Natural killer cell (primary cell): ENCODE measurements around the gene PTGDR. TPM values are rescaled to one million over a fixed set of nuclear protein-coding genes. Genes with fewer than 3 reads are reported as not detected.

ENCODE experiments used
- ATAC-seq, 3 donors: fragments of 150-1000 bp in 2 of 3; fragments of 200-7000 bp in 1 of 3; cut with Tn5 transposase; 1 replicate in 1 of 3; 2 replicates in 2 of 3; pipeline ENCODE4 v1.10.0; 2021; ENCODE audit warnings: mild to moderate bottlenecking in 2 of 3, moderate library complexity in 2 of 3
- DNase-seq, 2 donors: peaks; one replicate each; pipeline versions ENCODE4 v3.0.0 to v3.0.0-alpha.2; 2013 to 2021; ENCODE audit warnings: mixed read lengths in 1 of 2
- H3K27ac ChIP-seq: one replicate; pipeline ENCODE4 v1.5.1; 2013; ENCODE audit warnings: mild to moderate bottlenecking, low read length
- H3K27me3 ChIP-seq: one replicate; pipeline ENCODE4 v1.6.1; 2013; ENCODE audit warnings: low read length; ENCODE audit not compliant: control insufficient read depth, insufficient read depth
- H3K36me3 ChIP-seq: one replicate; pipeline ENCODE4 v1.6.1; 2013; ENCODE audit warnings: low read length; ENCODE audit not compliant: control insufficient read depth, insufficient read depth
- H3K4me1 ChIP-seq: one replicate; pipeline ENCODE4 v1.6.1; 2013; ENCODE audit warnings: low read length; ENCODE audit not compliant: control insufficient read depth, insufficient read depth
- H3K4me3 ChIP-seq: one replicate; pipeline ENCODE4 v1.5.1; 2013; ENCODE audit warnings: low read length
- H3K9me3 ChIP-seq: one replicate; pipeline ENCODE4 v1.6.1; 2013; ENCODE audit warnings: low read length; ENCODE audit not compliant: control insufficient read depth, insufficient read depth
- H3K27ac Mint-ChIP-seq, 2 donors: one replicate each; pipeline ENCODE4 v1.8.0; 2022; ENCODE audit warnings: mild to moderate bottlenecking in 2 of 2, mixed read lengths in 2 of 2, moderate library complexity in 1 of 2
- H3K27me3 Mint-ChIP-seq, 2 donors: one replicate each; pipeline ENCODE4 v1.8.0; 2022; ENCODE audit warnings: low read depth in 2 of 2, mixed read lengths in 2 of 2
- H3K36me3 Mint-ChIP-seq: one replicate; pipeline ENCODE4 v1.8.0; 2022; ENCODE audit warnings: mixed read lengths
- H3K4me1 Mint-ChIP-seq, 2 donors: one replicate each; pipeline ENCODE4 v1.8.0; 2022; ENCODE audit warnings: mixed read lengths in 2 of 2
- H3K4me3 Mint-ChIP-seq: one replicate; pipeline ENCODE4 v1.8.0; 2022; ENCODE audit warnings: mild to moderate bottlenecking, moderate library complexity, mixed read lengths
- H3K9me3 Mint-ChIP-seq, 2 donors: one replicate each; pipeline ENCODE4 v1.8.0; 2022; ENCODE audit warnings: mixed read lengths in 2 of 2
- WGBS: methylation state at CpG from one replicate; pipeline ENCODE4 v1.1.7; 2013; ENCODE audit warnings: missing lambda C conversion rate; ENCODE audit not compliant: insufficient coverage; 5-methylcytosine and 5-hydroxymethylcytosine counted together
- intact Hi-C: fragments of 100-400 bp; cut with micrococcal nuclease; formaldehyde crosslinking; loops from one replicate; pipeline ENCODE4 v1.14.2; 2022
- total RNA-seq, 4 donors: library from RNA; stranded (reverse); fragments of 120-200 nt in 1 of 4; gene quantifications; one replicate each; pipeline versions ENCODE4 v1.2.3 to v1.2.4, GENCODE V29; 2013 to 2022
- TF ChIP-seq, protein P1 (sequence below): fragments of 200-600 bp; IDR thresholded peaks from one replicate; pipeline ENCODE4 v1.8.0; 2022; ENCODE audit warnings: antibody characterized with exemption

PTGDR gene
- total RNA-seq, 3 donors from 2014 or later (not counting 1 experiment from before 2014, with no cell fraction given): 106 to 140 (median 112) TPM

DNA sequence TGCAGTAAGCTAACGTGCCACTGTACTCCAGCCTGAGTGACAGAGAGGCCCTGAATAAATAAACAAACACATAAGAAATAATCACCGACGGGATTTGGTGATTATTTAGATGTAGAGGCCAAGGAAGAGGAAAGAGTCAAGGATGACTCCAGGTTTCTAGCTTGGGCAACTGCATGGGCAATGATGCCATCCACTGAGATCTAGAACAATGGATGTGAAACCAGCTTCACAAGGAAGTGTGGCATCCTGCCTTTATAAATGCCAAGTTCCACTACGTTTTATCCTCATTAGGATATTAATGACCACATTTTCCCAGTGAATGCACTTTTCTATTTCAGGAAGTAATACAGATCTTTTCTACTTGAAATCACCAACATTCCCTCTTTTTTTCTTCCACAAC lies 35.7 kb downstream of the PTGDR start:
- intact Hi-C loops: no loop called here
- Histone ChIP-seq H3K4me1 (peaks cover 6% of the 10 kb centered on the region), H3K36me3 (peaks cover 3% of the 10 kb centered on the region), H3K9me3 (no peaks in the 10 kb centered on the region), H3K4me3 (no peak overlapping the region), H3K27ac (no peak overlapping the region), H3K27me3 (no peaks in the 10 kb centered on the region)
- H3K36me3 Mint-ChIP-seq: no peaks in the 10 kb centered on the region
- no peak overlapping the region for H3K4me3 Mint-ChIP-seq
- no peaks in the 10 kb centered on the region for H3K9me3 Mint-ChIP-seq
- no peak for ATAC-seq
- H3K27ac Mint-ChIP-seq: peak overlapping the region; percentile 71 to 82
- H3K4me1 Mint-ChIP-seq: peaks cover 64 to 69% of the 10 kb centered on the region in 2 donors
- TF ChIP-seq, protein P1, sequence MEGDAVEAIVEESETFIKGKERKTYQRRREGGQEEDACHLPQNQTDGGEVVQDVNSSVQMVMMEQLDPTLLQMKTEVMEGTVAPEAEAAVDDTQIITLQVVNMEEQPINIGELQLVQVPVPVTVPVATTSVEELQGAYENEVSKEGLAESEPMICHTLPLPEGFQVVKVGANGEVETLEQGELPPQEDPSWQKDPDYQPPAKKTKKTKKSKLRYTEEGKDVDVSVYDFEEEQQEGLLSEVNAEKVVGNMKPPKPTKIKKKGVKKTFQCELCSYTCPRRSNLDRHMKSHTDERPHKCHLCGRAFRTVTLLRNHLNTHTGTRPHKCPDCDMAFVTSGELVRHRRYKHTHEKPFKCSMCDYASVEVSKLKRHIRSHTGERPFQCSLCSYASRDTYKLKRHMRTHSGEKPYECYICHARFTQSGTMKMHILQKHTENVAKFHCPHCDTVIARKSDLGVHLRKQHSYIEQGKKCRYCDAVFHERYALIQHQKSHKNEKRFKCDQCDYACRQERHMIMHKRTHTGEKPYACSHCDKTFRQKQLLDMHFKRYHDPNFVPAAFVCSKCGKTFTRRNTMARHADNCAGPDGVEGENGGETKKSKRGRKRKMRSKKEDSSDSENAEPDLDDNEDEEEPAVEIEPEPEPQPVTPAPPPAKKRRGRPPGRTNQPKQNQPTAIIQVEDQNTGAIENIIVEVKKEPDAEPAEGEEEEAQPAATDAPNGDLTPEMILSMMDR: no peak
- WGBS: 85% methylated on average over 4 of the region's 4 CpGs
- DNase-seq: no peak
- H3K27me3 Mint-ChIP-seq: no peaks in the 10 kb centered on the region

DNA sequence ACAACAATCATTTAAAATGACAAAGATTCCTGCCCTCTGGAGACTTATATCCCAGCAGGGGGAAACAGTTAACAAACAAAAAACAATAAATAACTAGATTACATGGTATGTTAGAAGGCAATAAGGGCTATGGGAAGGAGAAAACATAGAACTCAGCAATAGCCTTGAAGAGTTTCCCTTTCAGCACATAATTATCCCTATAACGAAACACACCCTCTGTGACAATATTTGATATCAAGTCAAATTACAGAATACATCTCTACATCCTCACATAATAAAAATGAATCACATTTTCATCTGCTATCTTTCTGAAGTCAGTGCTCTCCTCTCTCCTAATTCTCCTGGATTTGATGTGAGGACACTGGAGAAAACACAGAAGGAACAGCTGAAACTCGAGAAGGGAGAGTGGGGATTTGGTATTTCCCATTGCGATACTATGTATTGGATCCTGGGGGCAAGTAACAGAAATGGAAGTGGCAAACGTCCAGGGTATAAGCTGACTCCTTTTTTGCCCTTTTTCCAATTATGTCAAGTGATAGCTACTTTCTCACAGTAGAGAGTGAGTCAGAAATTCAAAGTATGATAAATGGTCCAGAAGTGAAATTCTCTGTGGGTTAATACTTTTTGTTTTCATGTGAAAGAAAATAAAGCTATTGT lies 36.9 kb downstream of the PTGDR start:
- Histone ChIP-seq H3K36me3 (peaks cover 3% of the 10 kb centered on the region), H3K9me3 (no peaks in the 10 kb centered on the region), H3K4me1 (peaks cover 3% of the 10 kb centered on the region), H3K27me3 (no peaks in the 10 kb centered on the region), H3K4me3 (no peak overlapping the region), H3K27ac (no peak overlapping the region)
- WGBS: 92% methylated on average over 4 of the region's 4 CpGs
- H3K36me3 Mint-ChIP-seq: no peaks in the 10 kb centered on the region
- H3K27me3 Mint-ChIP-seq: no peaks in the 10 kb centered on the region
- ATAC-seq (no peak), DNase-seq (no peak)
- TF ChIP-seq, protein P1: no peak
- peak overlapping the region; percentile 19 to 71 for H3K27ac Mint-ChIP-seq
- no peak overlapping the region for H3K4me3 Mint-ChIP-seq
- intact Hi-C loops: no loop called here
- H3K4me1 Mint-ChIP-seq: peaks cover 70 to 73% of the 10 kb centered on the region in 2 donors
- no peaks in the 10 kb centered on the region for H3K9me3 Mint-ChIP-seq

DNA sequence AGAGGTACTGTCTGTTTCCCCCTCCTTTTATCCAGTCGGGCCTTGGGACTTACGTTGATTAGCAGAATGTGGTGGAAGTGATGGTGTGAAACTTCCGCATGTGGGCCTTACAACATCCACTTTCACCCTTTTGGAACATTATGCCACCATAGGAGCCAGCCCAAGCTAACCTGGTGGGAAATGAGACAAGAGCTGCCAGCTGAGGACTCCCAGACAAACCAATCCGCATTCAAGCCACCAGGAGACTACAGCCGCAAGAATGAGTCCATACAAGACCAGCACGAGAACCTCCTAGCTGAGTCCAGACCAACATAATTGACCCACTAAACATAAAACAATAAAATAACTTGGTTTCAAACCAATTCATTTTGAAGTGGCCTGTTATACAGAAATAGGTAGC lies 37.5 kb downstream of the PTGDR start:
- Mint-ChIP-seq H3K36me3 (no peaks in the 10 kb centered on the region), H3K4me1 (peaks cover 74 to 76% of the 10 kb centered on the region in 2 donors), H3K27me3 (no peaks in the 10 kb centered on the region), H3K9me3 (no peaks in the 10 kb centered on the region), H3K4me3 (no peak overlapping the region), H3K27ac (peak overlapping the region; percentile 19 to 71)
- DNase-seq (no peak), ATAC-seq (no peak)
- intact Hi-C loops: no loop called here
- Histone ChIP-seq H3K4me3 (no peak overlapping the region), H3K27me3 (no peaks in the 10 kb centered on the region), H3K4me1 (peaks cover 9% of the 10 kb centered on the region), H3K9me3 (no peaks in the 10 kb centered on the region), H3K27ac (no peak overlapping the region), H3K36me3 (peaks cover 3% of the 10 kb centered on the region)
- WGBS: 100% methylated on average over 3 of the region's 6 CpGs
- TF ChIP-seq, protein P1: no peak

DNA sequence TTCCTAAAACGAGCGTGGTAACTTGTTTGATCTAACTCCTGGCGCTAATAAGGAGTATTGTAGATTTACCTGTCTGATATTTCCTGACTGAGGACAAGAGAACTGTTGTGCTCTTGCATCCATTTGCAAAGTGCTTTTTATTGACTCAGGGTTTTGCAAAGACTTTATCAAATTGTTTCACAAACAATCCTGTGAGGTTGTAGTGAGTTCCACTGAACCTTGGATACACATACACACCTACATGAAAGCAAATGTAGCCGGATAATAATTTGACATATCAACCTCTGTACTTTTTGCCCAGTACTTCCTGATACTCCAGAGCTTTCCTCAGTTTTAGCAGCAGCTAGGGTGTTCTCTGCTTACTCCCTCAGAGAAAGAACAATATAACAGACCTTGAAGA lies 39.9 kb downstream of the PTGDR start:
- Mint-ChIP-seq H3K27ac (peak overlapping the region; percentile 95 to 99), H3K36me3 (no peaks in the 10 kb centered on the region), H3K9me3 (no peaks in the 10 kb centered on the region), H3K27me3 (no peaks in the 10 kb centered on the region), H3K4me3 (no peak overlapping the region), H3K4me1 (peaks cover 78 to 79% of the 10 kb centered on the region in 2 donors)
- Histone ChIP-seq H3K36me3 (peaks cover 3% of the 10 kb centered on the region), H3K4me3 (no peak overlapping the region), H3K27ac (no peak overlapping the region), H3K4me1 (peaks cover 26% of the 10 kb centered on the region), H3K27me3 (no peaks in the 10 kb centered on the region), H3K9me3 (no peaks in the 10 kb centered on the region)
- WGBS: 80% methylated on average over 4 of the region's 4 CpGs
- no peak for ATAC-seq
- TF ChIP-seq, protein P1: no peak
- no peak for DNase-seq
- intact Hi-C loops: no loop called here
